ENCODE data around the gene ANKRD45.
"Not testable (repeated sequence)": the region's sequence is repeated elsewhere in the genome, so short reads cannot be mapped to it uniquely, and the experiment has no call there.

Gene ANKRD45

DNA sequence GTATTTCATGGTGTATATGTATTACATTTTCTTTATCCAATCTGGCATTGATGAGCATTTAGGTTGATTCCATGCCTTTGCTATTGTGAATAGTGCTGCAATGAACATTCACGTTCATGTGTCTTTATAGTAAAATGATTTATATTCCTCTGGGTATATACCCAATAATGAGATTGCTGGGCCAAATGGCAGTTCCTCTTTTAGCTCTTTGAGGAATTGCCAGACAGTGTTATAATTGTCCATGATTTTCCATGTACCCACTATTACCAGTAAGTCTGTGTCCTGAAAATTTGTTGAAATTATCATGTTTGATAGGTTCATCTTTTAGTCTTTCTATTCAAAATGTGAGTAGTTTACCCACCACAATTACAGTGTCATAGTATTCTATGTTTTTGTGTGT lies 101.2 kb downstream of the ANKRD45 start:
- no peak for DNase-seq

DNA sequence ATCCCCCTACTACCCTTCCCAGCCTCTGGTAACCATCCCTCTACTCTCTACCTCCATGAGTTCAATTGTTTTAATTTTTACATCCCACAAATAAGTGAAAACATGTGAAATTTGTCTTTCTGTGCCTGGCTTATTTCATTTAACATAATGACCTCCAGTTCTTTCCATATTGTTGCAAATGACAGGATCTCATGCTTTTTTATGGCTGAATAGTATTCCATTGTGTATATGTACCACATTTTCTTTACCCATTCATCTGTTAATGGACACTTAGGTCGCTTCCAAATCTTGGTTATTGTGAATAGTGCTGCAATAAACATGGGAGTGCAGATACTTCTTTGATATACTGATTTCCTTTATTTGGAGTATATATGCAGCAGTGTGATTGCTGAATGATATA lies 105.8 kb downstream of the ANKRD45 start:
- not testable (repeated sequence) for DNase-seq

DNA sequence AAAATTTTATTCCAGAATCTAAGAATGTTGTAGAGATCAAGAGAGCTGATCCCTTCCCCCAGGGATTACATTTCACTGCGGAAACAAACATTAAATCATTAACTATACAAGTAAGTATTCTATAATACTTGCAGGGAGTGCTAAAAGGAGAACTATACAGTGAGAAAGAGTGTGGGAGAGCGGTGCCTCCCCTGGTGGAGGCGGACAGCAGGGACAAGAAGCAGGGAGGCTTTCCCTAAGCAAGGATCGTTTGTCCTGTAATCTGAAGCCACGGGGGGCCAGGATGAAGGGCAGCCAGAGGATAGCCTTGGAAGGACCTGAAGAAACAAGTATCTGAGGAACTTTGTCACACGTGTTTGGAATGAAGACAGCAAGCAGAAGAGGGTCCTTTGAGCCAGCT lies 106.8 kb downstream of the ANKRD45 start:
- DNase-seq: no peak

DNA sequence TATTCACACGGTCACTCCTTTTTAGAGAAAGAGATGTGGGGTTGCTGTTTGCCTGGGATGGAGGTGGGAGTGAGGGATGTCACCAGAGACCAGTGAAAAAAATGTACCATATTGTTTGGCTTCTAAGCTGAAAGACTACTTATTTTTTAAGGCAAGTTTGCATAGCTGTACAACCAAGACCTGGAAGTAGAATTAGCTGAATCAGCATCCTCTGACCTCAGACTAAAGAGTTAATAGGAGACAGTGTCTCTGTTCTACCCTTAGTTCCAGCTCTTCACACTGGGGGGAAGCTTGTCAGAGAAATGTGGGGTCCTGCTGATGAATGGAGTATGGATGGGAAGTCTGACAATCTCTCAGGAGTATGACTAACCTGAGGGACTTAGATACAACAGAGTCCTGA lies 108.4 kb downstream of the ANKRD45 start:
- no peak for DNase-seq

DNA sequence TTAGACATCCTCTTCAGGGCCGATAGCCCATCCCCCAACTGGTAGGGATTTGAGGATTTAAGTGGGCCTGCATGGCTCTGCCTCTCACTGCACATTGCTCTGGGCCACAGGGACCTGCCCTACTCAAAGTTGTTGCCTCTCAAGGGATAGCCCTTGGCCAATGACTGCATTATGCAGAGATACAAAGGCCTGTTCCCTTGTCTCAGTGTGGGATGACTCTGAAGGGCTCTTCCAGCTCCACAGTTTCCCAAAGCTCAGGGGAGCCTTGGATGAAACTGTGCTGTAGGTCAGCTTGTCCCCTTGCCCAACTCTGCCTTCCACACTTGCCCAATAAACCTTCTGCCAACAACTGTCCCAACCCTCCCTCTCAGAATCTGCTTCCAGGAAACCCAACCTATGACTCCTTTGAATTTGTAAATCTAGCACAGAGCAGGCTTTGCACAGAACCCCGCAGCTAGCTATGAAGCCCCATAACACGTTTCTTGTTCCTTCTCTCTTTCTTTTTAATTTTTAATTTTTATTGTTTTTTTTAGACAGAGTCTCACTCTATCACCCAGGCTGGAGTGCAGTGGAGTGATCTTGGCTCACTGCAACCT lies 109.3 kb downstream of the ANKRD45 start:
- no peak for DNase-seq

Data from GOT3 (cell line).